HFF-Myc (cell line): Measurements from ENCODE around the gene PLCD1.

Source experiments
- DNase-seq: peaks from one replicate; pipeline ENCODE4 v3.0.0-alpha.2; 2011; ENCODE audit warnings: low read depth; ENCODE audit errors: extremely low read depth
- H3K4me3 ChIP-seq: replicated peaks from 2 replicates; pipeline ENCODE4 v1.5.1; 2011; ENCODE audit warnings: low read depth, mild to moderate bottlenecking, control low read depth, low read length
- TF ChIP-seq, protein P1 (sequence below): IDR thresholded peaks from 2 replicates; pipeline ENCODE4 v1.5.1; 2012; ENCODE audit warnings: mild to moderate bottlenecking, low read depth, low read length, control low read depth; ENCODE audit errors: missing control alignments

The PLCD1 gene

DNA sequence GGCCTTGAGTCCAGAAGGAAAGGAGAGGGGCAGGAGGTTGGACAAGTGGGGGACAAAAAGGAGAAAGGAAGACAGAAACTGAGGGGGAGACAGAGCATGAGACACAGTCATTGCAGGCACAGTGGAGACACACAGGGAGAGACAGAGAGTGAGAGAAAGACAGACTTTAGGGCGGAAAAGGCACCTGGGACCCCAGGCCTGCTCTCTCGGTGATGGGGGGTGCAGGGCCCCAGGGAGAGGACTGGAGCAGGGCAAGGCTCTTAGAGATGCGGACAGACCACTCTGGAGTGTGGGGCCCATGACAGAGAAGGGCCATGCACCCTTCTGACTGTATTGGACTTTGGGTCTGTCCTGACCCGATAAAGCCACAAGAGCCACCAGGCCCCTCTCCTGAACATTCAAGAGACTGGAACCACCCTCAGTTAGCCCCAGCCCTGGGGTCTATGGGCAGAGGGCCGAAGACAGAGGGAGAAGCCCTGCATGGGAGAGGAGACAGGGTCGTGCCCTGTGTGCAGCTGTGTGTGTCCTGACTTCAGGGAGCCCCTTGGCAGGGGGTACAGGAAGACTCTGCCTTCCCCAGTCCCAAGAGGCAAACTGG lies 12.5 kb downstream of the PLCD1 start:
- H3K4me3 ChIP-seq = no peak overlapping the region
- TF ChIP-seq, protein P1, sequence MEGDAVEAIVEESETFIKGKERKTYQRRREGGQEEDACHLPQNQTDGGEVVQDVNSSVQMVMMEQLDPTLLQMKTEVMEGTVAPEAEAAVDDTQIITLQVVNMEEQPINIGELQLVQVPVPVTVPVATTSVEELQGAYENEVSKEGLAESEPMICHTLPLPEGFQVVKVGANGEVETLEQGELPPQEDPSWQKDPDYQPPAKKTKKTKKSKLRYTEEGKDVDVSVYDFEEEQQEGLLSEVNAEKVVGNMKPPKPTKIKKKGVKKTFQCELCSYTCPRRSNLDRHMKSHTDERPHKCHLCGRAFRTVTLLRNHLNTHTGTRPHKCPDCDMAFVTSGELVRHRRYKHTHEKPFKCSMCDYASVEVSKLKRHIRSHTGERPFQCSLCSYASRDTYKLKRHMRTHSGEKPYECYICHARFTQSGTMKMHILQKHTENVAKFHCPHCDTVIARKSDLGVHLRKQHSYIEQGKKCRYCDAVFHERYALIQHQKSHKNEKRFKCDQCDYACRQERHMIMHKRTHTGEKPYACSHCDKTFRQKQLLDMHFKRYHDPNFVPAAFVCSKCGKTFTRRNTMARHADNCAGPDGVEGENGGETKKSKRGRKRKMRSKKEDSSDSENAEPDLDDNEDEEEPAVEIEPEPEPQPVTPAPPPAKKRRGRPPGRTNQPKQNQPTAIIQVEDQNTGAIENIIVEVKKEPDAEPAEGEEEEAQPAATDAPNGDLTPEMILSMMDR = no peak
- no peak for DNase-seq

DNA sequence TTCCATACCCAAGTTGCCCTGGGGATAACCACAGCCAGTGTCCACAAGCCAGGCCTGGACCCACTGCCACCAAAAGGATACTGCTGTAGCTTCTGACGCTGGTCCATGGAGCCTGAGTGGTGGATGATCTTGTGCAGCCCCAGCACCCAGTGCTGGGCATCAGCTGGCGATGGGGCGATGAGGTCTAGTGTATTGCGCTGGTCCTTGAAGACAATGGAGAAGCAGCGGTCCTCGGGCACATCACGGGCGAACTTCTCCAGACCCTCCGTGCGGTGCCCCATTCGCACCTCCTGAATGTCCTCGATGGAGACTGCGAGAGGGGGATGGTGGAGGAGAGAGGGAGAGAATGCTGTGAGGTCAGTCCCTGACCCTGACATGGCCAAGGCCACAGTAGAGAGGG lies 13.0 kb downstream of the PLCD1 start:
- no peak overlapping the region for H3K4me3 ChIP-seq
- no peak for DNase-seq
- TF ChIP-seq, protein P1 = no peak

DNA sequence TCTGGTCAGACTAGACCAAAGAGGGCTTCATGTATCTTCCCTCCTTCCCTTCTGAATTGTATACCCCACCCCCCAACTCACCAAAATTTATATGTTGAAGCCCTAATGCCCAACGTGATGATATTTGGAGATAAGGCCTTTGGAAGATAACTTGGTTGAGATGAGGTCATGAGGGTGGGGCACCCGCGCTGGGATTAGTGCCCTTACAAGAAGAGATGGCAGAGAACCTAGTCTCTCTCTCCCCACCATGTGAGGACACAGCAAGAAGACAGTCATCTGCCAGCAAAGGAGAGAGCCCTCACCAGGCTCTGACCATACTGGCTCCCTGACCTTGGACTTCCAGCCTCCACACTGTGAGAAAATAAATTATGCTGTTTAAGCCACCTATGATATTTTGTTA lies 13.5 kb downstream of the PLCD1 start:
- H3K4me3 ChIP-seq = no peak overlapping the region
- DNase-seq = no peak
- TF ChIP-seq, protein P1 = no peak

DNA sequence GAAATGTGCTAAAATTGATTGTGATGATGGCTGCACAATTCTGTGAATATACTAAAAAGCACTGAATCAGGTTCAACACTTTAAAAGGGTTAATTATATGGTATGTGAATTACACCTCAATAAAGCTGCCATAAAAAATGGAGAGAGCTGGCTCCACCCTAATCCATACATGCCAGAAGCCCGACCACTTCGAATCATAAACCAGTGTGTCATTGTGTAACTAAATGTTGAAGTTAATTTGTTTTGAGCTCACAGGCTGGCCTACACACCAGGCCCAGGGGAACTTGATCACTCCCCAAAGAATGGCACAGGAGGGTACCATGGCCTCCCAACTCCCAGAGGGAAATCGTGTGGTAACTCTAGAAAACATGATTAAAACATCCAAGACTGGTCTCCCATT lies 14.0 kb downstream of the PLCD1 start:
- TF ChIP-seq, protein P1 = no peak

DNA sequence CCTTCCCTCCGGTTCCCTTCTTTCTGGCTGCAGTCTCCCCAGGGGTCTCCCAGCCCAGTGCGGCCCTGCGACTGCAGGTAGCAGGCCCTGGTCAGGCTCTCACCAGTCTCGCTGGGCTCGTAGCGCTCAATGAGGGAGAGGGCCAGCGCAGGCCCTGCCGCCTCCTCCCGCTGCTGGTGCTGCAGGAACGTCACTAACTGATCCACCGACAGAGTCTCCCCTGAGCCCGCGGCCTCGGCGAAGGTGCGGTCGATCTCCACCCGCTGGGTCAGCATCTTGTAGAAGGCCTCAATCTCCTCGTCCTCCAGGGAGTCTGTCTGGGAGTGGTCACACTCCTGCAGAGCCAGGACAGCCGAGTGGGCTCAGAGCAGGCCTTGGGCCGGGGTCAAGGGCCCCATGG lies 18.3 kb downstream of the PLCD1 start:
- TF ChIP-seq, protein P1 = no peak
- no peak for DNase-seq
- no peak overlapping the region for H3K4me3 ChIP-seq

More for the DNA sequence above, 14.0 kb downstream of the PLCD1 start:
- H3K4me3 ChIP-seq = no peak overlapping the region
- no peak for DNase-seq

DNA sequence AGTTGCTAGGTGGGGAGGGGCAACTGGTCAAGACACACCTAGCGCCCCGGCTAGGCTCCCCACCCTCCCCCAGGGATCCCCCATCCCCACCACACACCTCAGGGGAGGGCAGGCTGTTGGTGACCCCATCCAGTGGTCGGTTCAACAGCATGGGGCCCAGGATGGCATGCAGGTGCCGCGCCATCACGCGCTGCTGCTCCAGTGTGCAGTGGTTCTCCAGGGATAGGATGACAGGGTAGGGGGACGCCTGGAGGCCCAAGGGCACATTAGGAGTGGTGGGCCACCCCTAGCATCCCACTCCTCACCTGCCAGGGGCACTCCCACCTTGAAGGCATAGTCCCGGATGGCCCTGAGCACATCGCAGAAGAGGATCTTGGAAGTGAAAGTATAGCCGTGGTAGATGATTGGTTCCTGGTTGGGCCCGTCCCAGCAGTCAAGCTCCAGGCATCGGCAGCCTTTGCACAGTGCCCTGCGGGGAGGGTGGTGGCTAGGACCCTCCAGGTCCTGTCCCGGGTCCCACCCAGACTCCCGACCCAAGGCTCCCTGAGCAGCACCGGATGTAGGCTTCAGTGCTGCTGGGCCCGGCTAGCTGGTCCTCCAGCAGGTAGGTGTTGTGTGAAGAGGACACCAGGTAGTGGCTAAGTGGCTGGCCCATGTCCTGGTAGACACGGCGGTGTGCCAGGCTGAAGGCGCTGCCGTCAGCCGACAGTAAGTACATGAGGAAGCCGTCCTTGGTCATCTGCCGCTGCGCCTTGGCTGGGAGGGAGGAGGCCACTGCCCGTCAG lies 19.4 kb downstream of the PLCD1 start:
- TF ChIP-seq, protein P1 = no peak
- DNase-seq = no peak
- H3K4me3 ChIP-seq = no peak overlapping the region
